ENCODE measurements around the gene ABHD14A.

DNA sequence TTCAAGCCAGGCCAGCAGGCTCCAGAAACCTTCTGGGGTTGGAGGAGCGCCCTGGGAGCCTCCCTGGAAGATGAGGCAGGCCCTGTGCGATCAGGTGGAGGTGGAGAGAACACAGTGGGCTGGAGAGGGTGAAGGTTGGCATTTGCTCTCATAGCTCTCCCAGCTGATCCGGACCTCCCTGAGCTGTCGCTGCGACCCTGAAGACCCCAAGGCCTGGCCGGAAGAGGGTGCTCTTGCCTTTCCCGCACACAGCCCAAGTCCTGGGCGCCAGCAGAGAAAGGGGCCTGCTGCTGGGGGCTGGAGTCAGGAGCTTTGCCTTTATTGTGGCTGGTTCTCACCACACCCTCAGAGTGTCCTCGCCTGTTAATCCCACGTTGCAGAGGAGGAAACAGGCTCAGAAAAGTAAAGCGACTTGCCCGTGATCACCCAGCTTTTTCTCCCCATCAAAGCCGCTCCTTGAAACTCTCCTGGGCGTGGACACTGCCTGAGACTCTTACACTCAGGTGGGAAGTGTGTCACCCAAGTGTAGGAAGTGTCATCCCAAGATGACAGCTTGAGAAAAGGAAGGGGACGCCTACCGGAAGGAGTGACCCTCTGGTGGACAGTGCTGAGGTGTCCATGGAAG lies 29.4 kb downstream of the ABHD14A start:
- TF ChIP-seq, protein P1, sequence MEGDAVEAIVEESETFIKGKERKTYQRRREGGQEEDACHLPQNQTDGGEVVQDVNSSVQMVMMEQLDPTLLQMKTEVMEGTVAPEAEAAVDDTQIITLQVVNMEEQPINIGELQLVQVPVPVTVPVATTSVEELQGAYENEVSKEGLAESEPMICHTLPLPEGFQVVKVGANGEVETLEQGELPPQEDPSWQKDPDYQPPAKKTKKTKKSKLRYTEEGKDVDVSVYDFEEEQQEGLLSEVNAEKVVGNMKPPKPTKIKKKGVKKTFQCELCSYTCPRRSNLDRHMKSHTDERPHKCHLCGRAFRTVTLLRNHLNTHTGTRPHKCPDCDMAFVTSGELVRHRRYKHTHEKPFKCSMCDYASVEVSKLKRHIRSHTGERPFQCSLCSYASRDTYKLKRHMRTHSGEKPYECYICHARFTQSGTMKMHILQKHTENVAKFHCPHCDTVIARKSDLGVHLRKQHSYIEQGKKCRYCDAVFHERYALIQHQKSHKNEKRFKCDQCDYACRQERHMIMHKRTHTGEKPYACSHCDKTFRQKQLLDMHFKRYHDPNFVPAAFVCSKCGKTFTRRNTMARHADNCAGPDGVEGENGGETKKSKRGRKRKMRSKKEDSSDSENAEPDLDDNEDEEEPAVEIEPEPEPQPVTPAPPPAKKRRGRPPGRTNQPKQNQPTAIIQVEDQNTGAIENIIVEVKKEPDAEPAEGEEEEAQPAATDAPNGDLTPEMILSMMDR (conservative IDR thresholded peaks at IDR 0.05 in 1 of 2, IDR thresholded peaks at IDR 0.05 in 1 of 2; ENCODE audit: low read depth in 1 of 2, low read length in 2 of 2) = peak; percentile 53 to 57
- no peak for TF ChIP-seq EZH2 (IDR thresholded peaks at IDR 0.05; ENCODE audit: low read length, missing control alignments)

Data from fibroblast of lung (primary cell).